HEK293T (cell line): ENCODE results near the gene APBB2.

Experiments used
- FOXM1 ChIP-seq: fragments of 450-650 bp; IDR thresholded peaks from 2 replicates; pipeline ENCODE4 v1.6.1; 2017; ENCODE audit warnings: mild to moderate bottlenecking, borderline replicate concordance
- SUZ12 ChIP-seq: fragments of 450-650 bp; IDR thresholded peaks from 2 replicates; pipeline ENCODE4 v1.6.1; 2016; ENCODE audit warnings: mild to moderate bottlenecking
- TARDBP ChIP-seq: fragments of 450-650 bp; IDR thresholded peaks from 2 replicates; pipeline ENCODE4 v1.6.1; 2016

- no peak for TF ChIP-seq TARDBP
- no peak for TF ChIP-seq SUZ12
- TF ChIP-seq FOXM1: no peak
Observed at GRCh38 chr4:40800064-40800463, 414.3 kb downstream of the APBB2 start.
